Mesothelial cell of epicardium (in vitro differentiated cells): Measurements from ENCODE around the gene POC1B. TPM values are rescaled to one million over a fixed set of nuclear protein-coding genes. Genes with fewer than 3 reads are reported as not detected.

ENCODE experiments used
- DNase-seq, 2 experiments: peaks; one replicate each; pipeline ENCODE4 v3.0.0; 2021; ENCODE audit warnings: low spot score in 2 of 2; ENCODE audit not compliant: unreplicated experiment in 2 of 2
- H3K27ac Mint-ChIP-seq: 2 replicates; pipeline ENCODE4 v1.8.0; 2021; ENCODE audit warnings: mixed read lengths
- H3K27me3 Mint-ChIP-seq: 2 replicates; pipeline ENCODE4 v1.8.0; 2021; ENCODE audit warnings: low read depth, mixed read lengths
- H3K36me3 Mint-ChIP-seq: 2 replicates; pipeline ENCODE4 v1.8.0; 2021; ENCODE audit warnings: mixed read lengths
- H3K4me1 Mint-ChIP-seq: 2 replicates; pipeline ENCODE4 v1.8.0; 2021; ENCODE audit warnings: mixed read lengths
- H3K4me3 Mint-ChIP-seq: 2 replicates; pipeline ENCODE4 v1.8.0; 2021; ENCODE audit warnings: mild to moderate bottlenecking, moderate library complexity, mixed read lengths
- H3K9me3 Mint-ChIP-seq: 2 replicates; pipeline ENCODE4 v1.8.0; 2021; ENCODE audit warnings: mixed read lengths
- CTCF ChIP-seq: fragments of 200-600 bp; sonication (generic); IDR thresholded peaks from one replicate; pipeline ENCODE4 v1.5.0; 2021; ENCODE audit warnings: antibody characterized with exemption; ENCODE audit not compliant: unreplicated experiment
- total RNA-seq: library from RNA; stranded (reverse); gene quantifications from 3 replicates; pipeline ENCODE4 v1.2.1, GENCODE V29; 2021

POC1B gene
- total RNA-seq, 1 donor from 2014 or later = 12.1 TPM

- no peak for TF ChIP-seq CTCF
- Mint-ChIP-seq H3K4me3 (no peak overlapping the region), H3K4me1 (peaks cover 32% of the 10 kb centered on the region), H3K27me3 (no peaks in the 10 kb centered on the region), H3K27ac (no peak overlapping the region), H3K36me3 (peaks cover 10% of the 10 kb centered on the region), H3K9me3 (no peaks in the 10 kb centered on the region)
- no peak for DNase-seq
Observed at GRCh38 chr12:89448951-89449371, 76.9 kb downstream of the POC1B start.

GRCh38 chr12:89448526-89448925, 77.3 kb downstream of the POC1B start:
- no peaks in the 10 kb centered on the region for H3K9me3 Mint-ChIP-seq
- peaks cover 27% of the 10 kb centered on the region for H3K4me1 Mint-ChIP-seq
- no peak for TF ChIP-seq CTCF
- DNase-seq = no peak
- H3K27ac Mint-ChIP-seq = no peak overlapping the region
- no peak overlapping the region for H3K4me3 Mint-ChIP-seq
- H3K27me3 Mint-ChIP-seq = no peaks in the 10 kb centered on the region
- H3K36me3 Mint-ChIP-seq = peaks cover 10% of the 10 kb centered on the region

- DNase-seq = no peak
- Mint-ChIP-seq H3K4me3 (no peak overlapping the region), H3K36me3 (peaks cover 34% of the 10 kb centered on the region), H3K9me3 (peaks cover 25% of the 10 kb centered on the region), H3K4me1 (no peaks in the 10 kb centered on the region), H3K27ac (no peak overlapping the region), H3K27me3 (no peaks in the 10 kb centered on the region)
- no peak for TF ChIP-seq CTCF
Observed at GRCh38 chr12:89439941-89440340, 85.9 kb downstream of the POC1B start.

GRCh38 chr12:89437231-89437630, 88.6 kb downstream of the POC1B start:
- no peak for DNase-seq
- peaks cover 16% of the 10 kb centered on the region for H3K9me3 Mint-ChIP-seq
- peaks cover 30% of the 10 kb centered on the region for H3K36me3 Mint-ChIP-seq
- H3K4me1 Mint-ChIP-seq = no peaks in the 10 kb centered on the region
- H3K27ac Mint-ChIP-seq = no peak overlapping the region
- no peak for TF ChIP-seq CTCF
- no peaks in the 10 kb centered on the region for H3K27me3 Mint-ChIP-seq
- H3K4me3 Mint-ChIP-seq = no peak overlapping the region

GRCh38 chr12:89436062-89436461, 89.8 kb downstream of the POC1B start:
- H3K36me3 Mint-ChIP-seq = peaks cover 23% of the 10 kb centered on the region
- no peaks in the 10 kb centered on the region for H3K4me1 Mint-ChIP-seq
- H3K27ac Mint-ChIP-seq = no peak overlapping the region
- peaks cover 10% of the 10 kb centered on the region for H3K9me3 Mint-ChIP-seq
- DNase-seq = no peak
- H3K27me3 Mint-ChIP-seq = no peaks in the 10 kb centered on the region
- no peak overlapping the region for H3K4me3 Mint-ChIP-seq
- no peak for TF ChIP-seq CTCF

- H3K27ac Mint-ChIP-seq = no peak overlapping the region
- peaks cover 3% of the 10 kb centered on the region for H3K4me1 Mint-ChIP-seq
- H3K4me3 Mint-ChIP-seq = no peak overlapping the region
- H3K9me3 Mint-ChIP-seq = peaks cover 3% of the 10 kb centered on the region
- TF ChIP-seq CTCF = no peak
- no peak for DNase-seq
- H3K36me3 Mint-ChIP-seq = peaks cover 17% of the 10 kb centered on the region
- no peaks in the 10 kb centered on the region for H3K27me3 Mint-ChIP-seq
Observed at GRCh38 chr12:89433634-89434033, 92.2 kb downstream of the POC1B start.
